ENCODE results near the gene CATSPER4. TPM values are rescaled to one million over a fixed set of nuclear protein-coding genes. Genes with fewer than 3 reads are reported as not detected.

Gene CATSPER4
- total and polyA plus RNA-seq, 2 of the 8 experiments (the other 6 are each of a cell fraction or from before 2014, with no cell fraction given): 0.65 to 0.83 TPM

DNA sequence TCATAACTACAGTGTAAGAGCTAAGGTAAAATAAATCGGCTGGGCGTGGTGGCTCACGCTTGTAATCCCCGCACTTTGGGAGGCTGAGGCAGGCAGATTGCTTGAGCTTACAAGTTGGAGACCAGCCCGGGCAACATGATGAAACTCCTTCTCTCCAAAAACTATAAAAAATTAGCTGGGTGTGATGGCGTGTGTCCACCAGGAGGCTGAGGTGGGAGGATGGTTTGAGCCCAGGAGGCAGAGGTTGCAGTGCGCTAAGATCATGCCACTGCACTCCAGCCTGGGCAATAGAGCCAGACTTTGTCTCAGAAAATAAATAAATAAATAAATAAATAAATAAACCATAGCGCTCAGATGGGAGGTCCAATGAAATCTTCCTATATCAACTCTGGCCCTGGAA, 48.2 kb upstream of the CATSPER4 start:
- Histone ChIP-seq H4K20me1 (replicated peaks in 1 of 2; ENCODE audit: control insufficient read depth in 1 of 2, insufficient read depth in 2 of 2, low read length in 2 of 2) (no peaks in the 10 kb centered on the region), H3K36me3 (ENCODE audit: control insufficient read depth in 2 of 4, insufficient read depth in 4 of 4, low read length in 3 of 4) (no peaks in the 10 kb centered on the region), H3K9ac (replicated peaks in 1 of 4; ENCODE audit: extremely low read depth in 1 of 4, low read depth in 3 of 4, low read length in 3 of 4) (no peak overlapping the region), H4K5ac (ENCODE audit: insufficient read length, low read depth, low read length) (no peak overlapping the region), H3K27me3 (replicated peaks in 1 of 4; ENCODE audit: control insufficient read depth in 3 of 4, extremely low read depth in 1 of 4, insufficient read depth in 3 of 4, low read length in 3 of 4) (peaks cover 0 to 7% (median 3%) of the 10 kb centered on the region in 4 experiments; a peak in 3 of 7 replicates), H2BK15ac (ENCODE audit: low read length) (no peak overlapping the region), H3K4ac (replicated peaks; ENCODE audit: insufficient read length, low read depth, low read length) (no peak overlapping the region), H2AK5ac (ENCODE audit: low read depth, low read length) (no peak overlapping the region), H3K27ac (ENCODE audit: low read depth, low read length) (no peak overlapping the region), H3K23me2 (ENCODE audit: low read depth, low read length) (no peaks in the 10 kb centered on the region), H3K4me3 (ENCODE audit: extremely low read depth in 1 of 4, insufficient read depth in 2 of 4, low read depth in 3 of 4, low read length in 4 of 4) (no peak overlapping the region), H3K56ac (replicated peaks; ENCODE audit: insufficient read length, low read depth, low read length) (no peak overlapping the region), H3K79me2 (ENCODE audit: control insufficient read depth in 1 of 2, insufficient read depth in 2 of 2, low read length in 2 of 2) (no peaks in the 10 kb centered on the region), H2AFZ (ENCODE audit: low read length) (no peak overlapping the region), H3K79me1 (ENCODE audit: low read depth, low read length) (no peaks in the 10 kb centered on the region), H3K9me3 (ENCODE audit: insufficient read depth in 2 of 2, low read depth in 1 of 2, low read length in 1 of 2) (no peaks in the 10 kb centered on the region), H3K4me2 (ENCODE audit: insufficient read depth in 1 of 2, low read depth in 2 of 2, low read length in 2 of 2) (no peak overlapping the region), H2BK120ac (replicated peaks; ENCODE audit: low read depth, low read length) (no peak overlapping the region), H4K91ac (replicated peaks; ENCODE audit: insufficient read length, low read length) (no peak overlapping the region), H2BK12ac (ENCODE audit: low read depth, low read length) (no peak overlapping the region), H3K23ac (ENCODE audit: insufficient read length) (no peak overlapping the region), H3K4me1 (replicated peaks in 1 of 4; ENCODE audit: control insufficient read depth in 3 of 4, insufficient read depth in 4 of 4, low read length in 3 of 4) (no peaks in the 10 kb centered on the region), H2BK5ac (ENCODE audit: low read depth, low read length) (no peak overlapping the region), H2BK20ac (ENCODE audit: low read length) (no peak overlapping the region), H3K14ac (ENCODE audit: insufficient read length) (no peak overlapping the region), H4K8ac (ENCODE audit: extremely low read depth, insufficient read depth, low read length) (no peak overlapping the region), H3K18ac (ENCODE audit: extremely low read depth, low read length) (no peak overlapping the region)
- WGBS, 2 experiments (ENCODE audit: extremely low coverage in 1 of 2, insufficient coverage in 1 of 2, insufficient read length in 1 of 2, insufficient replicate concordance in 2 of 2, low coverage in 1 of 2, low lambda C conversion rate in 2 of 2, missing lambda C conversion rate in 1 of 2): 94% methylated on average over 8 of the region's 8 CpGs; no CpG with 5 or more reads in 1 of the 2 experiments
- POLR2A ChIA-PET (ENCODE audit: partially characterized antibody): no interaction called here
- CTCF ChIA-PET (ENCODE audit: partially characterized antibody): interaction anchor here (0.6 to 11.2 kb wide), 15 partner anchors 10 to 1187 kb away, joined by 3 to 154 read pairs (median 5); partner anchors contain the start of gene SLC30A2
- peak in 1 of 2 experiments; percentile 35 for DNase-seq (ENCODE audit: low read depth in 1 of 2, low spot score in 2 of 2)
- FAIRE-seq: no peak

Measured in H1 (cell line).